ENCODE results near the gene UBALD2. TPM values are rescaled to one million over a fixed set of nuclear protein-coding genes. Genes with fewer than 3 reads are reported as not detected.
A peak's percentile ranks its signal among the peaks of the same experiment; 100 is the strongest.
"Not testable (repeated sequence)": the region's sequence is repeated elsewhere in the genome, so short reads cannot be mapped to it uniquely, and the experiment has no call there.

UBALD2 gene
- total RNA-seq, 1 donor from 2014 or later = 8.2 TPM

DNA sequence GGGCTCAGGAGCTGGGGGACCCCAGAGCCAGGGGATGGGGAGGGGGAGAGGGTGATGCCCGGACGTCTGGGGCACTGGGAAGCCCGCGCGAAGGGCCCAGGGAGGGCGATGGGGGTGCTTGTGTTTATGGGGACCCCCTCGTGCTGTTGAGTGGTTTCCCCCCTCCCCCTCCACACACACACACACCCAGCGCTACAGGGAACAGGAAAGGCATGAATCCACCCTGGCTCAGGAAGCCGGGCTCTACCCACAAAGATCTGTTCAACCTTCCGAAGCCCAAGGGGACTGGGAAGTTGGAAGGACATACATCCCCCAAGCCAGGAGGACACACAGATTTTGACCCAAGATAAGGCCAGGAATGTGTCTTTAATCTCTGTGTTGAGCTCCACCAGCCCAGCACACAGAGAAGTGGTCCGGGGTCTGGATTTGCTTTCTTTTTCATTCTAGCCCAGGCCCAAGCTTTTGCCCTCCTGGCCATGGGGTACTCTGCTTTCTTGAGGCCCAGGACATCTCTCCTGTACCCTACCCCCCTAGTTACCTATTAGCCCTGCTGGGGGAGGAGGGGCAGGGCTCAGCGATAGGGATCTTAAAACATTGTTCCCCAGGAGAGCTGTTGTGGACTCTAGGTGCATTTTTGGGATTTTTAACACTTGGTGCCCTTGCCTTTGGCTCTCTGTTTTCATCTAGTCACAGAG, 1.2 kb downstream of the UBALD2 start:
- DNase-seq = peak; percentile 29

DNA sequence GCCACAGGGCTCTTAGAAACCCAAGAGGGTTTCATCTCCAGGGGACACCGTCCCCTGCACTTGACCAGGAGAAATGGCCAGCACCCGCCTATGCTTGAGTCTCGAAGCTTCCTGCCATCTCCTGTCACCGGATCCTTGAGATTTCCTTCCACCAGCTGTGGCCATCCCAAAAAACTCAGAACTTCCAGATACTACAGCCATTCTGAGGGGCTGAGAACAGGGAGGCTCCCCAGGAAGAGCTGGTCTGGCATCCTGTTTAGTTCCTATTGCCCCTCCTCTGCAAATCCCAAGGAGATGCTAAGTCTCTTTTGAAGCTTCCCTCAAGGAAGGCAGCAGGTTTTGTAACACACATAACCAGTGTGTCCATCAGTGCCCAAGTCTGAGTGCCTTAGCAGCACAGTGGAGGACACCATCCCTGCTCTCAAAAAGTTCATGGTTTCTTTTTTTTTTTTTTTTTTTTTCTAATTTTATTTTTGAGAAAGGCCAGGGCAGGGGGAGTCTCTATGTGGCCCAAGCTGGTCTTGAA, 2.0 kb downstream of the UBALD2 start:
- no peak for DNase-seq

DNA sequence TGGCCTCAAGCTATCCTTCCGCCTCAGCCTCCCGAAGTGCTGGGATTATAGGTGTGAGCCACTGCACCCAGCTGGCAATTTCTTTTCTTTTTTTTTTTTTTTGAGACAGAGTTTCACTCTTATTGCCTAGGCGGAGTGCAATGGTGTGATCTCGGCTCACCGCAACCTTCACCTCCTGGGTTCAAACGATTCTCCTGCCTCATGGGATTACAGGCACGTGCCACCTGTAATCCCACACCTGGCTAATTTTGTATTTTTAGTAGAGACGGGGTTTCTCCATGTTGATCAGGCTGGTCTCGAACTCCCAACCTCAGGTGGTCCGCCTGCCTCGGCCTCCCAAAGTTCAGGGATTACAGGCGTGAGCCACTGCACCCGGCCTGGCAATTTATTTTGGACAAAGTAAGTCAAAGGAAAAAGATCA, 2.4 kb downstream of the UBALD2 start:
- not testable (repeated sequence) for DNase-seq

DNA sequence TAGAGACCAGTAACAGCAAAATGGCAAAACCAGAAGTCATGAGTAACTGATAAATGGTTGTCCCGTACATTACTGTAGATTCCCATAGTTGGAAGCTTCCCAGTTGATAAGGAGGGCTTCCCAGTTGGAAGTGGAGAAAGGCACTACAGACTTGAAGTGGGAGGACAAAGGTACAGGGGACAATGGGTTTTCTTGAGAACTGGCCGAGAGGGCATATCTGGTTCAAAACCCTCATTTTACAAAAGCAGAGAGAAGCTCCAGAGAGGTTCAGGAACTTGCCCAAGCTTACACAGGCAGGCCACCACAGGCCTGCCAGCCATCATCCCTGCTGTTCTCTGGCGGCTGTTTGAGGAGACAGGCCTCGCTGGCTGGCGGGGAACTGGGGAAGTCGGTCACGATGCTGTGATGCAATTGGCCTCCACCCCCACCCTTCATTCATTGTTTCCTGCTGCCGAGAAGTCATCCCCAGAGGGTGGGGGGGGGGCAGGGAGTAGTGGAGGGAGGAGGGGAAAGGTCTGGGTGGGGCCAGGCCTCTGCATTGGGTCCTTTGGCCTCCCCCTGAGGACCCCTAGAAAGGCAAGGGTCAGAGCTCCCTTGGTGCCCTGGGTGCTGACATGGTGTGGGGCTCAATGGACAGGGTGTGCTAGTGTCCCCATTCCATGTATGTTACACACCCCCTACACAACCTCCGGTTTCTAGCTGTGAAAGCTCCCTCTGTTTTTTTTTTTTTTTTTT, 3.0 kb downstream of the UBALD2 start:
- DNase-seq = peak; percentile 45

DNA sequence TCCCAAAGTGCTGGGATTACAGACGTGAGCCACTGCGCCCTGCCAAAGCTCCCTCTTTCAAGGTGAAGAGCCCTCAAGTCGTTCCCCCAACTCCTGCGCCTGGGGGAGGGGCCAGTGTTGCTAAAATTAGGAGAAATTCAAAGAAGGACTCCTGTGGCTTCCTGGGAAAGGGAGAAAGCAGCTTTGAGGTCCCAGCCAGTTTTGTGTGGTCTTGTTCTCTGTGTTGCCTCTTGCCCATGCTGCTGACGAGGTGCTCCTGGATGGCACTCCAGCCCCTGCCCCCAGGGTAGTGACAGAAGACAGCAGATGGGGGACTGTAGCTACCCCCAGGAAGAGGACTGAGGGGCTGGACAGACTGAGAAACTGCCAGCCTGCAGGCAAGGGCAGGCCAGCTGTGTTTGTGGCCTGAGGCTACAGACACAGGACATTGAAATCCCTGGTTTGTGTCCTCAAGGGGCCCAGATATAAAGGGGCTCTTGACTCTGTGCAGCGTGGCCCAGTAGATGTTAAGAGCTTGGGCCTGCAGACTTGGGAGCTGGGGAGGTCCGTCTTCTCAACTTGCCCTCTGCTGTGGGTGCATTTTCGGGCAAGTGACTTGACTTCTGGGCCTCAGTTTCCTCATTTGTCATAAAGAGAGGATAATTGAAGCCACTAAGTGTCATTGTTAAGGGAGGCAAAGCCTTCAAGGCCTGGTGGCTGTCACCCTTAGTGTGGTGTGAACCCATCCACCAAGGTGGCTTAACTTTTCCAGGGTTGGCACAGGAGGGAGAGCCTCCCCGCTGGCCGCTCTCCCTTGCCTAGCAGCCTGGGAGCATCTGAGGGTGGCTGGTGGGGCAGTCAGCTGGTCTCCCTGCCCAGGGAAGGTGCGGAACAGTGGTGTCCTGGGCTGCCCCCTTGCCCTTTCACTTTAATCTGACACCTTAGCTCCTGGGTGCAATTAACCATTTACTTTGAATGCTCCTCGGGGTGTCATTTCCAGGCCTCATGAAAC, 4.1 kb downstream of the UBALD2 start:
- no peak for DNase-seq

DNA sequence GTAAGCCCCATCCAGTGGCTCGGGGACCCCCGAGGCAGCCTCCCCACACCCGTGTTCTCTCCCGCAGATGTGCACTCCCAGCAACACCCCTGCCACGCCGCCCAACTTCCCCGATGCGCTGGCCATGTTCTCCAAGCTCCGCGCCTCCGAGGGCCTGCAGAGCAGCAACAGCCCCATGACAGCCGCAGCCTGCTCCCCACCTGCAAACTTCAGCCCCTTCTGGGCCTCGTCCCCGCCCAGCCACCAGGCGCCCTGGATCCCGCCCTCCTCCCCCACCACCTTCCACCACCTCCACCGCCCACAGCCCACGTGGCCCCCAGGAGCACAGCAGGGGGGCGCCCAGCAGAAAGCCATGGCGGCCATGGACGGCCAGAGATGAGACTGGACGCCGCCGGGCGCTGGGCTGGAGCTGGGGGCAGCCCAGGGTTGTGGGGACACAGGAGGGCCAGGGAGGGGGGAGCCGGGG, 5.0 kb downstream of the UBALD2 start:
- no peak for DNase-seq

DNA sequence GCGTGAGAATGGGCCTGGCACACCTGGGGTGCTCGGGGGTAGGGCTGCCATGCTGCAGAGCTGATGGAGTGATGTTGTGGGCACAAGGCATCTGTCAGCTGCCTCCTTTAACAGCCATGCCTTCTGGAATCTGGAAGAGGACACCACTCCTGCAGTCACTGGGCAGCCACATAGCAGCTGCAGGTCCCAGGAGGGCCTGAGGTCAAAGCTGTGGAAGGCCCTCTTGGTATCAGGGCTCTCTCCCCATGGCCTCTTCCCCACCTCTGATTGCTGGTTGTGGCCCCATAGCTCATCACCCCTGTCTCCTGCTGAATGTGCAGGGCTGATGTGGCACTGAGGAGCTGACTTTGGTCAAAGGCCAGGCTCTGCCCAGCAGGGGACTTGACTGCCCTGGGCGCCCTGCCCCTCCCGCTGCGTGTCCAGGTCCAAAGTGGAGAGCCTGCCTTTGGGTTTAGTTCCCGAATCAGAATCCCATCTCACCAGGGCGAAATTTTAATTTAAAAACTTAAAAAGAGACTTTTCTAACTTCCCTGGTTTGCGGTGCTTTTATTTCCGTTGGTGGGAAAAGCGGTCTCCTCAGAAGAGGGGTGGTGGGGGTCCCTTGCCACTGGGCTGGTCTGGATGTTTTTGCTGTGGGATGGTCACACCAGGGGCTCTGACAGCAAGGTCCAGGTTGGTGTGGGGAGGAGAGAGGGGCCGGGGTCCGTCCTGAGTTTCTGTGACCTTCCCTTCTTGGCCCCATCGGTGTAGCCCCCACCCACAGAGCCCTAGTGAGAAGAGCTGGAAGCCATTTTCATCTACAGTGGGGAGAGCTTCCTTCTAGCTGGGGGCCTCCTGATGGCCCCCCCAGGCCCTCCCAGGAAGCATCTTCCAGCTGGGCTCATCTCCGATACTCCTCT, 5.9 kb downstream of the UBALD2 start:
- no peak for DNase-seq

DNA sequence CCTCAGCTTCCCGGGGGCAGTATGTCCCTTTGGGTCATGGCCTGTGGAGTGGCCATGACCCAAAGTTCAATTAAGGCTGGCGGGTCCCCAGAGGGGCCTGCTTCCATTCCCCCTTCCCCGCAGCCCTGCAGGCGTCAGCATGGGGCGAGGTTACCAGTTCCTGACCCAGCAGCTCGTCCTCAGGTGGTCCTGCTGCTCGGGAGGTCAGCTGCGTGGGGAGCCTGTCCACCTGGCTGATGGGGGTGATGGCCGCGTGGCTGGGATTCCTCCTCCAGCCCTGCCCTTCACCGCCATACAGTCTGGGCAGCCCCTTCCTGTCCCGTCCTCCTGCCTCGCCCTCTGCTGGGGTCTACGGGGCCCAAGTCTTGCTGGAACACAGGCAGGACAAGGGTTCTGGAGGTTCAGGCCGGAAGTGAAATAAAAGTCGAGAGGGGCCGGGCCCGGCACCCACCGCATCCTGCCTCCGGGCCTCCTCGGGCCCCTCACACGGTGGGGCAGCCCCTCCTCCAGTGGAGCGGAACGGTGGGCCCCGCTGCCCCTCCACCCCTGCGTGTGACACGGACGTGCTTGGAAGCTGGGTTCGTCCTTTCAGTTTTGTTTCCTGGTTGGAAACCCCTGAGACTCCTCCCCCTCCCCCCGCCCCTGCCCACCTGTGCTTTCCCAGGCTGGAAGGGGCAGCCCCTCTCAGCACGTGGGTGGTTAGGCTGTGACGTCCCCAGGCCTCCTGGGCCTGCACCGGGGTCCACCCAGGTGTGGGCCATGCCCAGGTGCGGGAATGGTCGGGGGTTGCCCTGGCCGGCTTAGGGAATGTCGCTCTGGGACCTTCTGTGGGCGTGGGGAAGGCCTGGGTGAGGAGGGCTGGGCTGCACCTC, 6.8 kb downstream of the UBALD2 start:
- DNase-seq = no peak

DNA sequence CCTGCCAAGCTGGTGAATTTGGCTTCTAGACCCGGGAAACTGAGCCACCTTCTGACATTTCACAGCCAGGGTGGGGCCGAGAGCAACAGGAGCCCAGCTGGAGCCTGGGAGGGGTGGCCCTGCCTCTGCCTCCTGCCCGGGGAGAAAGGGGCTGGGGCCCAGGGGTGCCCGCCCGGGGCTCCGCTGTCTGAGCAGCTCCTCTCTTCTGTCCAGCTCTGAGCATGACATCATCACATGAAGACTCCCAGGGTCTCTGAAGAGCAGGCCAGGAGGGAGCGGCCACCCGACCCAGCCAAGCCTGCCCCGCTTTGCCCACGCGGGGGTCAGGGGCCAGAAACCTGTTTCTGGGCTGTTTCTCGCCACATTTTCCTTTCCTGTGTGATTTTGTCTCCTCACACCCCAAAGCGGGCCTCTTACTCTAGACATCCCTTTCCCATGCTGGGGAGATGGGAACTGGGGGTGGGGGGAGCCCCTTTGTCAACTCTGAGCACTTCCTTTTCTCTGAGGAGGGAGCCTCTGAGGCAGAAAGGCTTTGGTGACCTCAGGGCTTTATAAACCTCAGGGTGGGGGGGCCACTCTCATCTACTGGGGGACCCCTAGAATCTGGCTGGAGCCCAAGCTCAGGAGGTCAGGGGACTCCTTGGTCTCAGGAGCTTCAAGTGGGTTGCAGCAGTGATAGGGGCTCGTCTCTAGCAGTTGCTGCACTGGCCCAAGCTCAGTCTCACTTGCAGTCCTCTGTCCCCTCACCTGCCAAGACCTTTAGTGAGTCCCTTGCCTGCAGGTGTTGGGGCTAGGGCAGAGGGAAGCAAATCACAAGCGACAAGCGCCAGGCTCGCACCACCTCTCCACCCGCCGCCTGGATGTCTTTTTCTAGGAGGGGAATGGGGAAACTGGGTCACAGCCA, 7.6 kb downstream of the UBALD2 start:
- DNase-seq = no peak

DNA sequence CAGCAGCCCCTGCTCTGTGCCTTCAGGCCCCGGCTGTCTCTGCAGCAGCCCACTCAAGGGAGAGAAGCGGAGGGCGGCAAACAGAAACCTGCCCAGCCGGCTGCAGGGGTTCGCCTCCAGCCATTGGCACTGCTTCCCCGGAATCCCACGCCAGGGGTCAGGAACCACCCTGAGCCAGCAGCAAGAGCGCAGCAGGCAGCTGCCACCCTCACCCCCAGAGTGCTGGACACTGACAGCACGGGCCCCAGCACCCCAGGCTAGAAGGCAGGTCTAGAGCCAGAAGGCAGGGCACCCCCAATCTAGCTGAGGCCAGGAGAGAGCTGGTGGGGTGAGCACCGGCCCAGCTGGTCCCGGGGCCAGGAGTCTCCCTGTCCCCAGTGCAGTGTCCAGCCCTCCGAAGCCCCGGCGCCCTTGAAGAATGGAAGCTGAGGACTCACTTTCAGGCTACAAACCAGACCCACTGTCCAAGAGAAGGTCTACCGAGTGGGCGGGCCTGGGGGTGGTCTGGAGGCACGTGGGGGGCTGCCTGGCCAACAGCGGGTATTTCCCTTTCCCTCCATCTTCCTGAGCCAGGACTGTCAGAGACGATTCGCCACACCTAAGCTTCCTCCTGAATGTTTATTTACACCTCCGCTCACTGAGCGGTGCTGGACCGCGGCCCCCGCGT, 8.4 kb downstream of the UBALD2 start:
- DNase-seq = no peak

DNA sequence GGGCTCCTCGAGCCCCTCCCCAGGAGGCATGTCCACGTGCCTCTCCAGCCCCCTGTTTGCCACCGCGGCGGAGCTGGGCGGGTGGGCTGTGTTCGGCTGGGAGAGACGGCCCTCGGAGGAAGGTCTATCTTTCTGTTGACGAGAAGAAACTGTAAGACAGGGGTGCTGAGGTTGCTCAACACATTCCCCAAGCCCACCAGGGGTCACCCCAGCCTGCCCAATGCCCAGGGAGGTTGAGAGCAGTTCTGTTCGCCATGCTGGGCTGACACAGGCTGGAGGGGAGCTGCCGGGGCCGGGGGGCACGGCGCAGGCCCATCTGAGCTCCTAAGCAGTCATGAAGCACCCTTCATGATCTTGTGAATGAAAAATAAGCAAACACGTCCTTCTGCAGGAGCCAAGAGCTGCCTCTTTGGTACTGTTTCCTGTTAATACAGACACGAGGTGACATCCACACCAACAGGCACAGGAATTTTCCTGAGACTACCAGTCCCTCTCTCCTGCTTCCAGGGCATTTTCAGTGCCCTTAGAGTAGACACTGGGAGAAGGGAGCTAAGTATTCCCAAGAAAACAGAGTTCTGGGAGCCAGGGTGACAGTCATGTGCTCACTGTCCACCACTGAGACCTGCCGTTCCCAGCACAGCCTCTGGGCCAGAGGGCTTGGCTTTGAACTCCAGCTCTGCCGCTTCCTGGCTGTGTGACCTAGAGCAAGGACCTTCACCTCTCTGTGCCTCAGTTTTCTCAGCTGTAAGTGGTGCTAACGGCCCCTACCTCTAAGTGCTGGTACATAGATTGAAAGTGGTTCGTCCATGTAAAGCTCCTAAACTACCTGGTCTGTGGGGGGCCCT, 9.2 kb downstream of the UBALD2 start:
- DNase-seq = no peak

DNA sequence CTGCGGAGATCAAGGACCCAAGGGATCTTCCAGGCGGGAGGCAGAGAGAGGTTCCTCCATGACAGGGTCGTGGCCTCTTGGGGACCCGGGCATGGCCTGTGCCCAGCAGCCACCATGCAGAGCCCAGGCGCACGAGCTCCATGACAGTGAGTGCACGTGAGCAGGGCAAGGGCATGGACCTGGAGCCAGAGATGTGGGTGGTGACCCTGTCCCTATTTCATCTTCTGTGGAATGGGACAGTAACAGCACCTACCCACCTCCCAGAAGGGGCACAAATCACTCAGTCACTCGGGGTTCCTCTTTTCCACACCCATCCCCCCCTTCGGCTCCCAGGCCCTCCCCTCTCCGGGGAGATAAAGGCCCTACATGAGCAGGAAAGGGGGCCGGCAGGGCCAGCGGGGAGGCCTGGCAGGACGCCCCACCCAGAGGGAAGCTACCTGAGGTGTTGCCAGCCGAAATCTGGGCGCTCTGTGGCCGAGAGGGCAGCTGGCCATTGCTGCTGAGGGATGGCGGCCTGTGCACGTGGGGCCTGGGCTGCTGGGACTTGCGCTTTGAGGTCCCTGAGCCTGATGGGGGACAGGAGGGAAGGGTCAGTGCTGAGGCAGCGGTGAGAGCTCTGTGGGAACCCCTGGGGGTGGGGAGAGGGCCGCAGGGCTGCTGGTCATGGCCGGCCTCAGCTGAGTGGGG, 10.4 kb downstream of the UBALD2 start:
- no peak for DNase-seq

DNA sequence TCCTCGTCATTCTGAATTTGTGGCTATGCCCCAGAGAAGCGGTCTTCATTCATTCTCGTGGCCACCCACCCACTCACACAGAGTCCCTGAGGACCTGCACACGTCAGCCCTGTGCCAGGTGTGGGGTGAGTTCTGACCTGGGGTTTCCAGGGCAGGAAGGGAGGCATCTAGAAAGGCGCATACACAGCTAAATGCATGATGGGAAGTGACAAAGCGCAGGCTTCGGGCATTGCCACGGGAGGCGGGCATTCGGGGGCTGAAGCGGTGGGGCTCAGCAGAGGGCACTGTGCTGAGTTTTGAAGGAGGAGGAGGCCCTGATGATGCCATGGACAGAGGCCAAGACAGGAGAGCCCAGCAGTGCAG, 10.9 kb downstream of the UBALD2 start:
- DNase-seq = no peak

DNA sequence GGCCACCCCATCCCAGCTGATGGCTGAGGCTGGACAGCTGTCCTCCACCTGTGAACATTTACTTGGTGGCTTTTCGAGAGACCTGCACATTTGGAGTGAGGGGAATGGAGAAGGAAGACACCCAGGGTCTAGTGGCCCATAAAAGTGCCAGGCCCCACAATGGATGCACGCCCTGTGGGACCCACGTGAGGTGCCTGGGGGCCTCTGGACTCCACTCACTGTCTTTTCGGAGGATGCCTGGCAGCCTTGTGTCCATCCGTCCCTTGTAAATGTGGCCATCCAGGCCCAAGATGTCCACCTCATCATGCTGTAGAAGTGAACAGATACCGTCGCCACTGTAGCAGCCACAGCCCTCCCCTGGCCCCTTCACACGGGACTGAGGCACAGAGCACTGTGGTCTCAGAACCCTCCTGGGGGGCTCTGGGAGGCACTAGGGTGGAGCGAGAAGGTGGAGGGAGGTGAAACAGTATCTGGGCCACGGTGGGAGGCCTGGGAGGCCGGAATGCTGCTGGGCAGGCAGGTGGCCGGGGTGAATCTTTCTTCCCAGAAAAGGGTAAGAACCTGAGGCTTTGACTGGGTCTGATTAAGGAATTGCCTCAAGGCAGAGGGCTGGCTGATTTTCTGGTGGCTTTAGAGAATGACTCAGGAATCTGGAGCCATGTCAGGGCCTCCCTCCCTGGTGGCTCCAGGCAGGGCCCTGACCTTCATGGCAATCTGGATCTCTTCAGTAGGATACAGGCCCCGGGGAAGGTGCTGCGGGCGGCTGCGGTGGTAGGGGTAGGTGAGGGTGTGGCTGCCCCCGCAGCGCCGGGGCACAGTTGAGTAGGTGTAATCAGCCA, 11.5 kb downstream of the UBALD2 start:
- no peak for DNase-seq

DNA sequence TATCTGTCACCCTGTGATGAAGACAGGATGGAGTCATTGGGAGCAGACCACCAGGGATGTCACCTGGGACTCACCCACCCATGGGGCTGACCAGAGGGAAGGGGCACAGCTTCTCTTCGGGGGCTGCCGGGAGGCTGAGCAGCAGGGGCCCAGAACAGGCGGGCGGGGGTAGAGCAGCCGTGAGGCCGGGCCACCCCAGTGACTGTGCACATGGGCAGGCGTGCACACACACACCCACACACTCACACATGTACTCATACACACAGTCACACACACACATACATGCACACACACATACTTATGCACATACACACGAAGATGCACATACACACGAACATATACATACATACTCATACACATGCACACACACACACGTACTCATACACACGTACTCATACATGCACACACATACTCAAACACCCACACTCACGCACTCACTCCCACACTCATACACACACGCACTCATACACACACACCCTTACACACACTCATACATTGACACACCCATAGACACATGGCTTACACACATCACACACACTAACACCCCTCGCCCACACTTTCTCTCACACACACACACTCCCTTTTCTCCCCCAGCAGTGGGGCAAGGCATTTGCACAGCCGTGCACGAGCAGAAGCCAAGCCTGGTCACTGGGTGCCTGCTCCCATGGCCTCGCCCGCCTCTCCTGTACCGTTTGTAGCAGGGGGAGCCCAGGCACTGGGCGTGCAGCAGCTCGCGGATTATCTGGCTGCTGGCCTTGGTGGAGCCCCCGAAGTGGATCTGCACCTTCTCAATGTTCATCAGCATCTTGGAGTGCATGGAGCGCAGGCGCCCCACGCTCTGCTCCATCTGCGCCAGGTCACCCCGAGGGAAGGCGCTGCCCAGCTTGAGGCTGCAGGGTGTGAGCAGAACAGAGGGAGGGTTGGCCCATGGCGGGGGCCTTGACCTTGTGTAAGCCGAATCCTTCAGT, 12.4 kb downstream of the UBALD2 start:
- no peak for DNase-seq

All from skin of body (tissue), 2 donors.